GM12878 (cell line): ENCODE results near the gene PSME3. TPM values are rescaled to one million over a fixed set of nuclear protein-coding genes. Genes with fewer than 3 reads are reported as not detected.

Experiments used
- ATAC-seq: fragments of 200-7000 bp; cut with Tn5 transposase; 3 replicates; pipeline ENCODE4 v1.9.1; 2020; ENCODE audit warnings: mild to moderate bottlenecking, moderate library complexity
- BruUV-seq: library from RNA; stranded (reverse); fragments of 400-500 nt; replicated peaks from 2 replicates; lab custom pipeline; 2021; lab: Mats Ljungman, UMichigan
- CTCF ChIA-PET: fragments of 300-600 bp; sonication (Branson Sonifier 250); formaldehyde crosslinking; extraction: SDS; loops from one replicate; lab custom pipeline; 2021; ENCODE audit warnings: inconsistent platforms; lab: Yijun Ruan, JAX
- POLR2A ChIA-PET: fragments of 350-600 bp; formaldehyde crosslinking; extraction: SDS; loops from one replicate; lab custom pipeline; 2021; ENCODE audit warnings: inconsistent platforms; lab: Charles Lee
- RAD21 ChIA-PET: fragments of 300-600 bp; sonication (Branson Sonifier 250); formaldehyde crosslinking; loops from one replicate; lab custom pipeline; 2023; ENCODE audit warnings: antibody characterized with exemption; ENCODE audit not compliant: unreplicated experiment; lab: Charles Lee
- SMC1A ChIA-PET: fragments of 300-600 bp; sonication (Branson Sonifier 250); formaldehyde crosslinking; loops from one replicate; lab custom pipeline; 2023; ENCODE audit not compliant: unreplicated experiment, uncharacterized antibody; lab: Charles Lee
- DNase-seq: peaks from one replicate; pipeline ENCODE4 v3.0.0-alpha.2; 2011; ENCODE audit warnings: low read depth, low spot score
- FAIRE-seq: peaks from 3 replicates; lab custom pipeline; 2011; peaks lifted over from hg19 to GRCh38; lab: Jason Lieb, UNC
- H2AFZ ChIP-seq: 2 replicates; pipeline ENCODE4 v1.6.0; 2011; ENCODE audit warnings: low read depth, low read length, control low read depth; ENCODE audit not compliant: control insufficient read depth
- H3K27ac ChIP-seq: 2 replicates; pipeline ENCODE4 v1.5.1; 2011; ENCODE audit warnings: control low read depth; ENCODE audit not compliant: control insufficient read depth, insufficient read depth
- H3K27me3 ChIP-seq, 2 experiments: replicated peaks in 1 of 2; 2 replicates each; pipeline versions ENCODE4 v1.6.0 to v1.6.1; 2011; ENCODE audit warnings: low read length in 1 of 2; ENCODE audit not compliant: control insufficient read depth in 2 of 2, insufficient read depth in 2 of 2
- H3K36me3 ChIP-seq, 2 experiments: 2 replicates each; pipeline ENCODE4 v1.5.1; 2011; ENCODE audit warnings: low read length in 1 of 2; ENCODE audit not compliant: control insufficient read depth in 2 of 2, insufficient read depth in 2 of 2
- H3K4me1 ChIP-seq: 2 replicates; pipeline ENCODE4 v1.6.1; 2011; ENCODE audit warnings: mild to moderate bottlenecking, low read length, moderate library complexity, mixed read lengths; ENCODE audit not compliant: control insufficient read depth, insufficient read depth
- H3K4me2 ChIP-seq: 2 replicates; pipeline ENCODE4 v1.6.0; 2011; ENCODE audit warnings: control low read depth; ENCODE audit not compliant: control insufficient read depth, insufficient read depth
- H3K4me3 ChIP-seq: fragments of 200-600 bp; sonication (generic); 2 replicates; pipeline ENCODE4 v1.5.1; 2016
- H3K79me2 ChIP-seq: 2 replicates; pipeline ENCODE4 v1.6.0; 2011; ENCODE audit warnings: low read length; ENCODE audit not compliant: control insufficient read depth, insufficient read depth
- H3K9ac ChIP-seq: 2 replicates; pipeline ENCODE4 v1.8.0; 2011; ENCODE audit warnings: low read length, control low read depth, mixed read lengths; ENCODE audit not compliant: control insufficient read depth, insufficient read depth
- H3K9me3 ChIP-seq: replicated peaks from 3 replicates; pipeline ENCODE4 v1.5.1; 2011; ENCODE audit warnings: mild to moderate bottlenecking, low read length; ENCODE audit not compliant: control insufficient read depth, insufficient read depth
- H4K20me1 ChIP-seq: 2 replicates; pipeline ENCODE4 v1.6.0; 2011; ENCODE audit not compliant: control insufficient read depth, insufficient read depth
- ATF2 ChIP-seq: IDR thresholded peaks from 2 replicates; pipeline ENCODE4 v1.6.1; 2012; ENCODE audit warnings: low read length, inconsistent platforms
- E2F4 ChIP-seq: IDR thresholded peaks from 2 replicates; pipeline ENCODE4 v1.6.1; 2012; ENCODE audit warnings: low read depth, low read length, improper control_type of control experiment
- E4F1 ChIP-seq: fragments of 450-650 bp; IDR thresholded peaks from 2 replicates; pipeline ENCODE4 v1.6.1; 2018; ENCODE audit warnings: borderline replicate concordance, mild to moderate bottlenecking; ENCODE audit not compliant: partially characterized antibody
- ESRRA ChIP-seq: IDR thresholded peaks from 2 replicates; pipeline ENCODE4 v1.6.1; 2012; ENCODE audit warnings: mild to moderate bottlenecking, low read length, improper control_type of control experiment
- EZH2 ChIP-seq: IDR thresholded peaks from 2 replicates; pipeline ENCODE4 v1.6.1; 2012; ENCODE audit warnings: low read depth, mild to moderate bottlenecking, control low read depth, inconsistent platforms, low read length, borderline replicate concordance; ENCODE audit not compliant: control insufficient read depth
- HDAC6 ChIP-seq: fragments of 200-600 bp; sonication (generic); IDR thresholded peaks from one replicate; pipeline ENCODE4 v1.8.0; 2017; ENCODE audit warnings: antibody characterized with exemption; ENCODE audit not compliant: unreplicated experiment
- SRF ChIP-seq, 2 experiments: IDR thresholded peaks; 2 replicates each; pipeline ENCODE4 v1.6.1; 2011; ENCODE audit warnings: low read depth in 2 of 2, low read length in 2 of 2, mild to moderate bottlenecking in 1 of 2, moderate library complexity in 1 of 2
- YBX1 ChIP-seq: fragments of 450-650 bp; IDR thresholded peaks from 2 replicates; pipeline ENCODE4 v1.6.1; 2016; ENCODE audit warnings: antibody characterized with exemption
- YY1 ChIP-seq: IDR thresholded peaks from 2 replicates; pipeline ENCODE4 v1.6.1; 2011; ENCODE audit warnings: low read depth, mild to moderate bottlenecking, low read length
- ZBTB40 ChIP-seq: fragments of 450-650 bp; IDR thresholded peaks from 2 replicates; pipeline ENCODE4 v1.6.1; 2016; ENCODE audit warnings: mild to moderate bottlenecking, moderate library complexity, borderline replicate concordance
- WGBS: methylation state at CpG from one replicate; pipeline ENCODE4 v1.1.6; 2016; ENCODE audit warnings: low lambda C conversion rate; ENCODE audit not compliant: insufficient replicate concordance, insufficient coverage; ENCODE audit errors: missing lambda C conversion rate; 5-methylcytosine and 5-hydroxymethylcytosine counted together
- in situ Hi-C: fragments of 300-500 bp; cut with MboI; formaldehyde crosslinking; loops from 9 replicates; pipeline ENCODE4 v1.14.3; 2018; ENCODE audit warnings: mixed read lengths
- intact Hi-C: fragments of 100-400 bp; cut with micrococcal nuclease; formaldehyde crosslinking; loops from one replicate; pipeline ENCODE4 v1.14.2; 2022; ENCODE audit not compliant: unreplicated experiment
- polyA plus RNA-seq, 11 experiments: library from polyadenylated mRNA; depleted of rRNA in 4 of 11; unstranded in 6 of 11; stranded (reverse) in 5 of 11; fragments of >200 nt; fragmentation: Nextera tagmentation in 4 of 11; fragmentation: Illumina TruSeq in 1 of 11; extraction: Ambion mirVana in 4 of 11; extraction: Trizol in 1 of 11; gene quantifications; 1 replicate in 1 of 11; 2 replicates in 10 of 11; pipeline versions ENCODE4 v1.2.1 to v1.2.3, GENCODE V29; 2011 to 2016; ENCODE audit warnings: inconsistent platforms in 2 of 11, missing spikeins in 2 of 11, low read depth in 1 of 11
- total RNA-seq, 4 experiments: library from RNA; depleted of rRNA in 3 of 4; stranded (reverse); fragments of >200 nt in 3 of 4; fragmentation: Illumina TruSeq in 1 of 4; extraction: Trizol in 1 of 4; gene quantifications; 2 replicates each; pipeline versions ENCODE4 v1.2.1 to v1.2.3, GENCODE V29; 2013 to 2021

The PSME3 gene
- total and polyA plus RNA-seq, 10 of the 15 experiments (the other 5 are each of a cell fraction or from before 2014, with no cell fraction given), result 26.9 to 330 (median 137) TPM

- no peak overlapping the region for H3K27ac ChIP-seq
- intact Hi-C loops (no loop called here), in situ Hi-C loops (no loop called here)
- H3K27me3 ChIP-seq, result peaks cover 2 to 3% of the 10 kb centered on the region in 2 experiments; a peak in 2 of 4 replicates
- no peaks in the 10 kb centered on the region; the same call in 2 of the 3 replicates for H3K9me3 ChIP-seq
- H3K9ac ChIP-seq, result no peak overlapping the region
- ATAC-seq (no peak), FAIRE-seq (no peak), DNase-seq (no peak)
- ChIA-PET SMC1A (no interaction called here), CTCF (no interaction called here), RAD21 (no interaction called here), POLR2A (no interaction called here)
- H3K36me3 ChIP-seq, result no peaks in the 10 kb centered on the region
- no peak overlapping the region for H3K4me2 ChIP-seq
- H2AFZ ChIP-seq, result no peak overlapping the region
- TF ChIP-seq HDAC6 (no peak), ZBTB40 (no peak), ATF2 (no peak), YBX1 (no peak), YY1 (no peak), ESRRA (no peak), EZH2 (no peak), SRF (IDR thresholded peaks at IDR 0.05; ENCODE audit: low read depth in 2 of 2, low read length in 2 of 2) (no peak), E4F1 (no peak), E2F4 (no peak)
- H3K79me2 ChIP-seq, result no peaks in the 10 kb centered on the region
- BruUV-seq, result no TSS peak
- no peaks in the 10 kb centered on the region for H3K4me1 ChIP-seq
- H4K20me1 ChIP-seq, result no peaks in the 10 kb centered on the region
- H3K4me3 ChIP-seq, result no peak overlapping the region
- WGBS, result 27% methylated on average over 8 of the region's 12 CpGs
Observed at GRCh38 chr17:42866631-42867575, 33.7 kb downstream of the PSME3 start.
